HG03196 (cell line): Measurements from ENCODE around the gene TBC1D1.
"Not testable (repeated sequence)": the region's sequence is repeated elsewhere in the genome, so short reads cannot be mapped to it uniquely, and the experiment has no call there.

Source experiments
- ATAC-seq: cut with Tn5 transposase; IDR thresholded peaks from one replicate; pipeline ENCODE4 v1.9.1; 2021; ENCODE audit not compliant: unreplicated experiment

Gene TBC1D1

DNA sequence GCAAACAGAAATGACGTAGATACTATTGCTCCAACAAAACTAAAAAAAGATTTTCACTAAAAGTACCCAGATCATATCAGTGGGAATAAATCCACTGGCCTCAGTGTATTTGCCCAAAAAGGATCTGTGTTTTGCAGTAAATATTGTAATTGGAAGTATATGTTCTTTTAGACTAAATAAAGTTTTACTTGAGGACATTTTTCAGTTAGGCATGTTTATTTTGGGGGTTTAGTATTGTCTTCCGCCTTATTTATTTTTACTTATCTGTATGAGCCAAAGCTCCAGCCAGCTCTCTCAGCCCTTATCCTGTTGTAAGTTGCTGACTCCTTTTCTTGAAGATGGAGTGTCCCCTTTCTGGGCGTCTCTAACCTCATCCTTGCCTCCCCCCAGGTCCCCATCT, 119.1 kb downstream of the TBC1D1 start:
- ATAC-seq: no peak

- ATAC-seq: no peak
Measured at GRCh38 chr4:38011511-38012162, 120.8 kb downstream of the TBC1D1 start.

DNA sequence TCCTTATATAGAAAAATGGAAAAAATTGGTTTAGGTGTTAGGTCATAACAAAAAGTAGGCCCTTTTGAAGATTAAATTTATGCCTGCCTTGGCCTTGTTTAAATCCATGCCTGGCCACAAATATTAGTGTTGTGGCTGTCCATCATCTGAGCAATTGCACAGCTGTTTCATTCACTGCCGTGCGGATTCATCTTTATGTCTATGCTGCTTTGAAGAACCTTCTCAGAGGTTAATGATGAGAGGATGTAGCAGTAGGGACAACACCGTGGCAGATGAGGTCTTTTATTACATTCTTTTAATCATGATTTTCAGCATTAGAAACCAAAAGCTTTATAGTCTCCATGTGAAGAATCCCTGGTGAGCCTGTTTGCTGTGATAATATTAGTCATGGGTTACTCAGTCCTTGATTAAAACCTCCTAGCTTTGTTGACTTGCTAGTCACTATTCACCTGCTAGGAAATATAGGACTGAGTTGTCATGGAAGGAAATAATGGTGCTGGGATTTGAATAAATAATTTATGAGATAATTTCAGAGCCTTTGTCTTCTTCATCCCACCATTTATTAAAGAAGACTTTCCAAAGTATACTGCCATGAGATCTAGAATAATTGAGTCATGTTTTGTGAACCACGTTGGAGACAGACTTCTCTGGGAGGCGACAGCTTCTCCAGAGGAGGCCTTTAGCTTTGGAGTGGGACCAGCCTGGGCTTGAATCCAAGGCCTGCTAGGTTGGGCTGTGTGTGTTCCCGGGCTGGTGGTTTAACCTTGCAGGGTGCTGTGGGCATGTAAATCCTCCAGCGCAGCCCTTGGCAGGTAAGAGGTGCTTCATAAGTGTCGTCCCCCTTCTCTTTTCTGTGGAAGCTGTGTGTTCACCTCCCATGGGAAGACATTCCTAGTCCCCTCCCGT, 122.8 kb downstream of the TBC1D1 start:
- no peak for ATAC-seq

- ATAC-seq: no peak
Measured at GRCh38 chr4:38014421-38014852, 123.6 kb downstream of the TBC1D1 start.

DNA sequence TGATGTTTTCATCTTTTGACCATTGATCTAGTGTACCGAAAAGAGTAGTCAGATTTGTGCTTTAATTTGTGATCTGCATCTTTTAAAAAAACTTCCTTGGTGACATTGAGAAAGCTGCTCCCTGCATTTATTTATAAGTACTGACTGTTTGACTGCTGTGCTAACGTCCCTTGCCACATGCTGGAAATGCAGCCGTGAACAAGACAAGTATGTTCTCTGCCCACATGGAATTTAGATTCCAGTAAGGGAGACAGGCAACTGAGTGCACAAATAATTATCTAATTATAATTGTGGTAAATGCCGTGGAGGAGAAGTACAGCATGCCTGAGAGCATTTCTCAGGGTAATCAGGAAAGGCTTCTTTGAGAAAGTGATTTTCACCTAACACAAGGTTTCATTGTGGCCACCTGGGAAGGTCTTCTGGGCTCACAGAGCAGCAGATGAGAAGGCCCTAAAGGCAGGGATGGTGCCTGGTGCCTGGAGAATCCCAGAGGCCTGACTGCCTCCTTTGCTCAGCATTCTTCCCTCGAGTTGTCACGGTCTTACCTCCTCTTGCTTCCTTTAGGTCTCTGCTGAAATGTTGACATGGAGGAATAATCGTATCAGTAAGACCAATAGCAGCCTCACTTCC, 125.1 kb downstream of the TBC1D1 start:
- no peak for ATAC-seq

- ATAC-seq: no peak
Measured at GRCh38 chr4:38016698-38017097, 125.8 kb downstream of the TBC1D1 start.

GRCh38 chr4:38017609-38018008, 126.7 kb downstream of the TBC1D1 start:
- ATAC-seq: no peak

DNA sequence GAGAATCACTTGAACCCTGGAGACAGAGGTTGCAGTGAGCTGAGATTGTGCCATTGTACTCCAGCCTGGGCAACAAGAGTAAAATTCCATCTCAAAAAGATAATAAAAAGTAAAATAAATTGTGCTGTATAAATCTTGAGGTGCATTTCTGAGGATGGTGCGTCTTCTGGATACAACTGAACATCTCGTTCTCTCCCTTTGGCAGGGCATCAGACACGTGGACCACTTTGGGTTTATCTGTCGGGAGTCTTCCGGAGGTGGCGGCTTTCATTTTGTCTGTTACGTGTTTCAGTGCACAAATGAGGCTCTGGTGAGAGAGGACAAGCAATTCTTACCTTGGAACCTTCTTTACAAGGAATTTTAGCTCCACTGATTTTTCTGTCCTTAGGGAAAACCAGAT, 129.5 kb downstream of the TBC1D1 start:
- ATAC-seq: no peak

- ATAC-seq: not testable (repeated sequence)
Measured at GRCh38 chr4:38020961-38021360, 130.1 kb downstream of the TBC1D1 start.

DNA sequence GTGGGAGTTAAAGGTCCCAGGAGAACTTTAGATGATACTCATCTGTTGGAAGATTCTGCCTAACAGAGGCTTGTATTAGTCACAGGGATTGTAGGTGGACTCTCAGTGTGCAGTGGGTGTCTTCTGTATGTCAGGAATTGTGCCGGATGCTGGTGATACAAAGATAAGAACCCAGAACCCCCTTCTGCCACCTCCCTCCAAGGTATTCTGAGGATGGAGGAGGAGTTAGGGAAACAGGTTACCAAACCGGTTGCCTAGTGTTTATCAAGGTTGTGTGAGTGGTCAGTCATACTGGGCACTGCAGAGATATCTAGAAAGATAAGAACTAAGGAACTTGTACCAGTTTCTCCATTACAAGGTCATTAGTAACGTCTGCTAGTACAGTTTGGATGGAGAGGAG, 130.9 kb downstream of the TBC1D1 start:
- no peak for ATAC-seq

- no peak for ATAC-seq
Measured at GRCh38 chr4:38023347-38024205, 132.7 kb downstream of the TBC1D1 start.

GRCh38 chr4:38024206-38024509, 133.3 kb downstream of the TBC1D1 start:
- ATAC-seq: no peak

GRCh38 chr4:38025665-38026064, 134.8 kb downstream of the TBC1D1 start:
- no peak for ATAC-seq

DNA sequence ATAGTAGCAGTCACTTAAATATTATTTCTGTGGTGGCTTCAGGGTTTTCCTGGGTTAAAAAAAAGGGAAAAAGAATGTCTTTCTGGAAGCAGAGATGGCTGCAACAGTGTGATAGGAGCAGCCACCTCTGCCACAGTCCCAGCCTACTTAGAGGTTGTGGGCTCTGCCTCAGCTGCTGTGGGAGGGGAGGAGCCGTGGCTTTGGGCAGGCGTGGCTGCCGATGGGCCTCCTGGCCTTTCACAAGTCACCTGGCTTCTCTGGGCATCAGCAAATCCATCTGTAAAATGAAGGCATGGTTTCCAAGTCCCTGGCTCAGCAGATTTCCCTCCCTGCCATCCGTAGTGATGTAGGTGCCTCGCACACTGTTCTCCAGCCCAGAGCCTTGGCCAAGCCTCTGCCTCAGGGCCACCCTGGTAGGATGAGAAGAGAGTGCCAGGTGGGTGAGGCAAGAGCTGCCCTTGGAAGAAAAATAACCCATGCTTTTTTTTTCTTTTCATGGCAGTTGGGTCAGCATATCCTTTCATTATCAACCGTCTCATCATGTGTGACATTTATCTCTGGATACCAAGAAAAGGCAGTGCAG, 135.4 kb downstream of the TBC1D1 start:
- no peak for ATAC-seq

DNA sequence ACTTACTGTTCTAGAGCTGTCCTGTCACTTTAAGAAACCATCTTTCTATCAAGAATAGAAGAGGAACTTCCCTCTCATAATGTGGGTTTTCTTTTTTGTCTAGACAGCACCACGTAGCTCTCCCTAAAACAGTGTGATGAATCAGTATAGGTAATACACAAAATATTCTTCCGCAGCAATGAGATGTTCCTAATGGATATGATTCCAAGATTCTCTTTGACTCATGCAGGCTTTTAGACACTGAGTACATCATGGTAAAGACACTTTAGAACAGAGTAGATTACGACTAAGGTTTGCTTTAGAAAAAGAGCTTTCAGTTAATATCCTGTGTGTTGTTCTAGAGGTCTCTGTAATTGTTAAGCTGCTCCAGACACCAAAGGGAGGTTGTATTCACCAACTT, 139.1 kb downstream of the TBC1D1 start:
- ATAC-seq: no peak

- no peak for ATAC-seq
Measured at GRCh38 chr4:38034986-38035882, 144.3 kb downstream of the TBC1D1 start.

- ATAC-seq: no peak
Measured at GRCh38 chr4:38036548-38036947, 145.7 kb downstream of the TBC1D1 start.

DNA sequence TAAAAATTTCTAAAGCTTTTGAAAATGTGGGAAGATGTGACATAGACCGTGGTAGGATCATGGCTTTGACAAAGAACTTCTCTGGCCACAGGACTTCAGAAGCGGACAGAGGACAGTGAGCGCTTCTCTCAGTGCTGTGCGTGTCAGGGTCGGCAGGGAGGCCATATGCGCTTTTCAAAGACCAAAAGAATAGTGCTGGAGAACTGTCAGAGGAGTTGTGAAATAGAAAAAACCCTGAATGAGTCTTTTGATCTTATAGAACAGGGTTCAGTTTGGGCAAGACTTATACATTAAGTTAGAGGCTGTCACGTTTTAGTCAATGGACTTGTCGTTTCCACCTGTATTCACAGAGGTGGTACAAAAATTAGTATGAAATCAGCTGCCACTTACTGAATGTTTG, 146.7 kb downstream of the TBC1D1 start:
- ATAC-seq: no peak

- ATAC-seq: no peak
Measured at GRCh38 chr4:38040619-38041018, 149.7 kb downstream of the TBC1D1 start.

DNA sequence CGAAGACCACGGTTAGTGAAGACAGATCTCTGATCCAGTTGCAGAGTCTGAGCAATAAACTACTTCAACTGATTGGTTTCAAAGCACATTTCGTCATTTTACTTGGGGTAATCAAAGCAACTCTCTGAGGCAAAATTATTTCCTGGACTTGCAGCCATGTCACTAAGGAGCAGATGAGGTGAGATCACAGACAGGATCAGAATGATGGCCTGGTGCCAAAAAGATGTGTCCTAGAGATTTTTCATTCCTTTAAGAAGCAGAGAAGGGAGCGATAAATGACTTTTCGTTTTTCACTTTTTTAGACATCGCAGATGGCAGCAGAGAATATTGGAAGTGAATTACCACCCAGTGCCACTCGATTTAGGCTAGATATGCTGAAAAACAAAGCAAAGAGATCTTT, 153.2 kb downstream of the TBC1D1 start:
- ATAC-seq: no peak
